ENCODE data around the gene EIF4G3. TPM values are rescaled to one million over a fixed set of nuclear protein-coding genes. Genes with fewer than 3 reads are reported as not detected.
"Not testable (repeated sequence)": the region's sequence is repeated elsewhere in the genome, so short reads cannot be mapped to it uniquely, and the experiment has no call there.

Gene EIF4G3
- total RNA-seq, 1 experiment from 2014 or later, result 72.0 TPM

DNA sequence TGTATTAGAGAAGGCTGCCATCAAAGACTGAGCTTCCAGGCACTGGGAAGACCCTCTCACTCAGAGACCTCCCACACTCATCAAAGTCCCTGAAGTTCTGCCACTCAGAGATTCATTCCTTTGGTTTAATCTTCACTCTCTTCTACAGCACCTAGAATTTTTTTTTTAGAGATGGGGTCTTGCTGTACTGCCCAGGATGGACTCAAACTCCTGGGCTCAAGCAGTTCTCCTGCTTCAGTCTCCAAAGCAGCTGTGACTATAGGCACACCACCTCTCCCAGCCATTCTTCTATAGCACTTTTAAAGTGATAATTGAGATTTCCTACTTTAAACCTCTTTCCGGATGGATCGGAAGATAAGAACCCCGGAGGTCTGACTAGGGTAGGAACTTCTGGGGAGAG is 385.9 kb downstream of the EIF4G3 start:
- Histone ChIP-seq H2BK20ac (ENCODE audit: low read depth, low read length, poor library complexity, severe bottlenecking) (no peak overlapping the region), H3K4me1 (ENCODE audit: insufficient read depth, low read length) (no peaks in the 10 kb centered on the region), H2BK15ac (ENCODE audit: low read depth, low read length) (no peak overlapping the region), H3K23me2 (ENCODE audit: insufficient read length, low read depth, low read length, poor library complexity, severe bottlenecking) (peaks cover 8% of the 10 kb centered on the region), H3K27me3 (ENCODE audit: insufficient read depth, low read length) (no peaks in the 10 kb centered on the region), H3K9ac (ENCODE audit: extremely low read depth, insufficient read length, low read length) (no peak overlapping the region), H3K18ac (ENCODE audit: insufficient read length, low read depth, low read length) (no peak overlapping the region), H2AFZ (ENCODE audit: low read length) (no peak overlapping the region), H3K4me2 (ENCODE audit: insufficient read depth, insufficient read length, low read length) (no peak overlapping the region), H2AK5ac (ENCODE audit: insufficient read length, low read length) (no peak overlapping the region), H2BK5ac (ENCODE audit: insufficient read length, low read length) (no peak overlapping the region), H3K9me3 (ENCODE audit: control insufficient read depth, low read depth, low read length) (no peaks in the 10 kb centered on the region), H2BK12ac (ENCODE audit: insufficient read length, low read depth, low read length) (no peak overlapping the region), H4K91ac (ENCODE audit: insufficient read length, low read depth, low read length) (no peak overlapping the region), H3T11ph (ENCODE audit: low read length) (no peak overlapping the region), H3K79me1 (ENCODE audit: insufficient read depth, low read depth, low read length, poor library complexity, severe bottlenecking) (no peaks in the 10 kb centered on the region), H3K14ac (ENCODE audit: insufficient read depth, low read length) (no peak overlapping the region), H3K4ac (ENCODE audit: low read depth, low read length) (no peak overlapping the region), H3K23ac (ENCODE audit: insufficient read length, low read depth, low read length) (no peak overlapping the region), H3K56ac (ENCODE audit: insufficient read length, low read depth, low read length) (no peak overlapping the region), H4K8ac (replicated peaks; ENCODE audit: insufficient read length, low read depth, low read length) (no peak overlapping the region), H2BK120ac (ENCODE audit: low read depth, low read length, poor library complexity, severe bottlenecking) (no peak overlapping the region), H3K27ac (ENCODE audit: insufficient read length, low read depth, low read length) (no peak overlapping the region), H4K5ac (ENCODE audit: insufficient read length, low read depth, low read length) (no peak overlapping the region), H3K79me2 (ENCODE audit: insufficient read depth, low read length) (no peaks in the 10 kb centered on the region; the same call in 1 of the 2 replicates), H4K20me1 (ENCODE audit: control insufficient read depth, insufficient read depth, insufficient read length) (no peaks in the 10 kb centered on the region)
- no peak overlapping the region for H3K27ac Mint-ChIP-seq
- no peaks in the 10 kb centered on the region; a peak in 1 of 5 replicates for H3K9me3 Mint-ChIP-seq
- peaks cover 0 to under 1% (median 0%) of the 10 kb centered on the region in 3 experiments; a peak in 2 of 7 replicates for H3K36me3 Mint-ChIP-seq (ENCODE audit: insufficient read depth in 1 of 3, low read depth in 3 of 3)
- H3K27me3 Mint-ChIP-seq (ENCODE audit: low read depth), result peaks cover 2% of the 10 kb centered on the region; the same call in 1 of the 2 replicates
- peaks cover 7 to 9% of the 10 kb centered on the region in 2 experiments for H3K4me1 Mint-ChIP-seq
- no CpG with 5 or more reads among the region's 3 CpGs for WGBS (ENCODE audit: extremely low coverage, insufficient read length, low lambda C conversion rate)
- no peak for TF ChIP-seq CTCF (conservative IDR thresholded peaks at IDR 0.05)
- DNase-seq, result no peak
- no peak overlapping the region; a peak in 1 of 5 replicates for H3K4me3 Mint-ChIP-seq

- not testable (repeated sequence) for H3K27me3 Mint-ChIP-seq (ENCODE audit: low read depth); H4K5ac ChIP-seq (ENCODE audit: insufficient read length, low read depth, low read length); H4K20me1 ChIP-seq (ENCODE audit: control insufficient read depth, insufficient read depth, insufficient read length); H3K23ac ChIP-seq (ENCODE audit: insufficient read length, low read depth, low read length); H4K91ac ChIP-seq (ENCODE audit: insufficient read length, low read depth, low read length); H3K18ac ChIP-seq (ENCODE audit: insufficient read length, low read depth, low read length); H2BK12ac ChIP-seq (ENCODE audit: insufficient read length, low read depth, low read length); H3K79me1 ChIP-seq (ENCODE audit: insufficient read depth, low read depth, low read length, poor library complexity, severe bottlenecking); H3K4me2 ChIP-seq (ENCODE audit: insufficient read depth, insufficient read length, low read length); H2AFZ ChIP-seq (ENCODE audit: low read length); H3K4ac ChIP-seq (ENCODE audit: low read depth, low read length); H4K8ac ChIP-seq (replicated peaks; ENCODE audit: insufficient read length, low read depth, low read length); H3K9ac ChIP-seq (ENCODE audit: extremely low read depth, insufficient read length, low read length); H3K36me3 Mint-ChIP-seq (ENCODE audit: insufficient read depth in 1 of 3, low read depth in 3 of 3); H2BK5ac ChIP-seq (ENCODE audit: insufficient read length, low read length); H3T11ph ChIP-seq (ENCODE audit: low read length); H3K79me2 ChIP-seq (ENCODE audit: insufficient read depth, low read length); H3K9me3 Mint-ChIP-seq; H2BK20ac ChIP-seq (ENCODE audit: low read depth, low read length, poor library complexity, severe bottlenecking); H3K9me3 ChIP-seq (ENCODE audit: control insufficient read depth, low read depth, low read length); H2AK5ac ChIP-seq (ENCODE audit: insufficient read length, low read length); DNase-seq; H3K23me2 ChIP-seq (ENCODE audit: insufficient read length, low read depth, low read length, poor library complexity, severe bottlenecking); H3K4me3 Mint-ChIP-seq; H3K27ac Mint-ChIP-seq; H3K14ac ChIP-seq (ENCODE audit: insufficient read depth, low read length); H3K4me1 ChIP-seq (ENCODE audit: insufficient read depth, low read length); H3K27me3 ChIP-seq (ENCODE audit: insufficient read depth, low read length); H3K27ac ChIP-seq (ENCODE audit: insufficient read length, low read depth, low read length); H3K56ac ChIP-seq (ENCODE audit: insufficient read length, low read depth, low read length); H2BK15ac ChIP-seq (ENCODE audit: low read depth, low read length); H2BK120ac ChIP-seq (ENCODE audit: low read depth, low read length, poor library complexity, severe bottlenecking)
- H3K4me1 Mint-ChIP-seq, result peaks cover 15 to 20% of the 10 kb centered on the region in 2 experiments
- WGBS (ENCODE audit: extremely low coverage, insufficient read length, low lambda C conversion rate), result no CpG with 5 or more reads among the region's 9 CpGs
Observed at GRCh38 chr1:20789598-20789997, 387.1 kb downstream of the EIF4G3 start.
